Natural killer cell (primary cell): ENCODE results near the gene UTS2B. TPM values are rescaled to one million over a fixed set of nuclear protein-coding genes. Genes with fewer than 3 reads are reported as not detected.

Experiments used
- ATAC-seq, 3 donors: fragments of 150-1000 bp in 2 of 3; fragments of 200-7000 bp in 1 of 3; cut with Tn5 transposase; 1 replicate in 1 of 3; 2 replicates in 2 of 3; pipeline ENCODE4 v1.10.0; 2021; ENCODE audit warnings: mild to moderate bottlenecking in 2 of 3, moderate library complexity in 2 of 3
- DNase-seq, 2 donors: peaks; one replicate each; pipeline versions ENCODE4 v3.0.0 to v3.0.0-alpha.2; 2013 to 2021; ENCODE audit warnings: mixed read lengths in 1 of 2
- H3K27ac ChIP-seq: one replicate; pipeline ENCODE4 v1.5.1; 2013; ENCODE audit warnings: mild to moderate bottlenecking, low read length
- H3K27me3 ChIP-seq: one replicate; pipeline ENCODE4 v1.6.1; 2013; ENCODE audit warnings: low read length; ENCODE audit not compliant: control insufficient read depth, insufficient read depth
- H3K36me3 ChIP-seq: one replicate; pipeline ENCODE4 v1.6.1; 2013; ENCODE audit warnings: low read length; ENCODE audit not compliant: control insufficient read depth, insufficient read depth
- H3K4me1 ChIP-seq: one replicate; pipeline ENCODE4 v1.6.1; 2013; ENCODE audit warnings: low read length; ENCODE audit not compliant: control insufficient read depth, insufficient read depth
- H3K4me3 ChIP-seq: one replicate; pipeline ENCODE4 v1.5.1; 2013; ENCODE audit warnings: low read length
- H3K9me3 ChIP-seq: one replicate; pipeline ENCODE4 v1.6.1; 2013; ENCODE audit warnings: low read length; ENCODE audit not compliant: control insufficient read depth, insufficient read depth
- H3K27ac Mint-ChIP-seq, 2 donors: one replicate each; pipeline ENCODE4 v1.8.0; 2022; ENCODE audit warnings: mild to moderate bottlenecking in 2 of 2, mixed read lengths in 2 of 2, moderate library complexity in 1 of 2
- H3K27me3 Mint-ChIP-seq, 2 donors: one replicate each; pipeline ENCODE4 v1.8.0; 2022; ENCODE audit warnings: low read depth in 2 of 2, mixed read lengths in 2 of 2
- H3K36me3 Mint-ChIP-seq: one replicate; pipeline ENCODE4 v1.8.0; 2022; ENCODE audit warnings: mixed read lengths
- H3K4me1 Mint-ChIP-seq, 2 donors: one replicate each; pipeline ENCODE4 v1.8.0; 2022; ENCODE audit warnings: mixed read lengths in 2 of 2
- H3K4me3 Mint-ChIP-seq: one replicate; pipeline ENCODE4 v1.8.0; 2022; ENCODE audit warnings: mild to moderate bottlenecking, moderate library complexity, mixed read lengths
- H3K9me3 Mint-ChIP-seq, 2 donors: one replicate each; pipeline ENCODE4 v1.8.0; 2022; ENCODE audit warnings: mixed read lengths in 2 of 2
- WGBS: methylation state at CpG from one replicate; pipeline ENCODE4 v1.1.7; 2013; ENCODE audit warnings: missing lambda C conversion rate; ENCODE audit not compliant: insufficient coverage; 5-methylcytosine and 5-hydroxymethylcytosine counted together
- intact Hi-C: fragments of 100-400 bp; cut with micrococcal nuclease; formaldehyde crosslinking; loops from one replicate; pipeline ENCODE4 v1.14.2; 2022
- total RNA-seq, 4 donors: library from RNA; stranded (reverse); fragments of 120-200 nt in 1 of 4; gene quantifications; one replicate each; pipeline versions ENCODE4 v1.2.3 to v1.2.4, GENCODE V29; 2013 to 2022
- TF ChIP-seq, protein P1 (sequence below): fragments of 200-600 bp; IDR thresholded peaks from one replicate; pipeline ENCODE4 v1.8.0; 2022; ENCODE audit warnings: antibody characterized with exemption

The UTS2B gene
- total RNA-seq, 3 donors from 2014 or later (not counting 1 experiment from before 2014, with no cell fraction given): 0.47 TPM; not detected in 2

GRCh38 chr3:191352014-191352413, 21.7 kb upstream of the UTS2B start:
- Mint-ChIP-seq H3K4me1 (no peaks in the 10 kb centered on the region), H3K9me3 (no peaks in the 10 kb centered on the region), H3K27me3 (no peaks in the 10 kb centered on the region), H3K36me3 (no peaks in the 10 kb centered on the region), H3K4me3 (no peak overlapping the region), H3K27ac (no peak overlapping the region)
- Histone ChIP-seq H3K4me1 (no peaks in the 10 kb centered on the region), H3K4me3 (no peak overlapping the region), H3K9me3 (no peaks in the 10 kb centered on the region), H3K36me3 (no peaks in the 10 kb centered on the region), H3K27me3 (no peaks in the 10 kb centered on the region), H3K27ac (no peak overlapping the region)
- intact Hi-C loops: no loop called here
- DNase-seq (no peak), ATAC-seq (no peak)
- TF ChIP-seq, protein P1, sequence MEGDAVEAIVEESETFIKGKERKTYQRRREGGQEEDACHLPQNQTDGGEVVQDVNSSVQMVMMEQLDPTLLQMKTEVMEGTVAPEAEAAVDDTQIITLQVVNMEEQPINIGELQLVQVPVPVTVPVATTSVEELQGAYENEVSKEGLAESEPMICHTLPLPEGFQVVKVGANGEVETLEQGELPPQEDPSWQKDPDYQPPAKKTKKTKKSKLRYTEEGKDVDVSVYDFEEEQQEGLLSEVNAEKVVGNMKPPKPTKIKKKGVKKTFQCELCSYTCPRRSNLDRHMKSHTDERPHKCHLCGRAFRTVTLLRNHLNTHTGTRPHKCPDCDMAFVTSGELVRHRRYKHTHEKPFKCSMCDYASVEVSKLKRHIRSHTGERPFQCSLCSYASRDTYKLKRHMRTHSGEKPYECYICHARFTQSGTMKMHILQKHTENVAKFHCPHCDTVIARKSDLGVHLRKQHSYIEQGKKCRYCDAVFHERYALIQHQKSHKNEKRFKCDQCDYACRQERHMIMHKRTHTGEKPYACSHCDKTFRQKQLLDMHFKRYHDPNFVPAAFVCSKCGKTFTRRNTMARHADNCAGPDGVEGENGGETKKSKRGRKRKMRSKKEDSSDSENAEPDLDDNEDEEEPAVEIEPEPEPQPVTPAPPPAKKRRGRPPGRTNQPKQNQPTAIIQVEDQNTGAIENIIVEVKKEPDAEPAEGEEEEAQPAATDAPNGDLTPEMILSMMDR: no peak
- 100% methylated on average over 1 of the region's 1 CpG for WGBS

DNA sequence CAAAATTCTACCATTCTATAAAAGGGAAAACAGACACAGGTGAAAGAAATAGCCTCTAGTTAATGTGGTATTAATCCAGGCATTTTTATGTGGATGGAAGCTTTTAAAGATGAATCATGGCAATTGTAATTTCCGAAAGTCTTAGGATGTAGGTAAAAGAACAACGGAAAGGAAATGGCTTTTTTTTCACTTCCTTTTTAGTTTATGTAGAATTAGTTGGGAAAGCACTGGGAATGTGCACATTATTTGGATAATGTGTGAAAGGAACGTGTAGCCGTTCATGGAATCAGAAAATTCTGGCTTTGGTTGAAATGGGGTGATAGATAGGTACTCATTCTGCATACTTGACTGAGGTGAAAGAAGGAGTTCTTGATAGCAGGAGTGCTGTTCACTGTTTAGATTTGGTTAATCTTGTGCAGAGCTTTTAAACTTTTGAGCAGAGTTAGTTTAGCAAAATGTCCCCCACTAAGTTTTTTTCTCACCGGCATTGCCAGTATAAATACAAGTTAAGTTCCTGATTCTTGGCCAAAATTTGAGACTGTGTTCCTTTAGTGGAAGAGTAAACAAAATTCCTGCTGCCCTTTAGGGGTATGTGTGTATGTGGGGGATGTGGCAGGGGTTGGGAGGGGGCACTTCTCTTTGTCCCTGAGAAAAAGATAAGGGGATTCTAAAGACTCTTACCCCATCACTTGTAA, 20.2 kb upstream of the UTS2B start:
- H3K27me3 Mint-ChIP-seq: no peaks in the 10 kb centered on the region
- H3K9me3 Mint-ChIP-seq: no peaks in the 10 kb centered on the region
- no peak overlapping the region for H3K27ac ChIP-seq

GRCh38 chr3:191348098-191348497, 17.8 kb upstream of the UTS2B start:
- no peak overlapping the region for H3K4me3 ChIP-seq
- no peaks in the 10 kb centered on the region for H3K4me1 ChIP-seq
- H3K4me1 Mint-ChIP-seq: peaks cover 7 to 10% of the 10 kb centered on the region in 2 donors
- H3K27ac ChIP-seq: no peak overlapping the region
- 89% methylated on average over 1 of the region's 1 CpG for WGBS
- no peaks in the 10 kb centered on the region for H3K36me3 Mint-ChIP-seq
- no peak overlapping the region for H3K4me3 Mint-ChIP-seq
- H3K27ac Mint-ChIP-seq: no peak overlapping the region
- DNase-seq (no peak), ATAC-seq (no peak)
- TF ChIP-seq, protein P1: no peak
- no peaks in the 10 kb centered on the region for H3K27me3 ChIP-seq
- intact Hi-C loops: no loop called here
- H3K36me3 ChIP-seq: no peaks in the 10 kb centered on the region
- H3K9me3 Mint-ChIP-seq: no peaks in the 10 kb centered on the region
- no peaks in the 10 kb centered on the region for H3K9me3 ChIP-seq
- H3K27me3 Mint-ChIP-seq: no peaks in the 10 kb centered on the region

More for the DNA sequence above, 20.2 kb upstream of the UTS2B start:
- DNase-seq: no peak
- TF ChIP-seq, protein P1: no peak
- ATAC-seq: no peak
- H3K4me1 ChIP-seq: no peaks in the 10 kb centered on the region
- no peaks in the 10 kb centered on the region for H3K27me3 ChIP-seq
- H3K9me3 ChIP-seq: no peaks in the 10 kb centered on the region
- no peaks in the 10 kb centered on the region for H3K36me3 ChIP-seq
- no peak overlapping the region for H3K4me3 ChIP-seq
- Mint-ChIP-seq H3K4me3 (no peak overlapping the region), H3K36me3 (no peaks in the 10 kb centered on the region), H3K4me1 (peaks cover 1 to 4% of the 10 kb centered on the region in 2 donors), H3K27ac (no peak overlapping the region)
- intact Hi-C loops: no loop called here
- 90% methylated on average over 5 of the region's 5 CpGs for WGBS

DNA sequence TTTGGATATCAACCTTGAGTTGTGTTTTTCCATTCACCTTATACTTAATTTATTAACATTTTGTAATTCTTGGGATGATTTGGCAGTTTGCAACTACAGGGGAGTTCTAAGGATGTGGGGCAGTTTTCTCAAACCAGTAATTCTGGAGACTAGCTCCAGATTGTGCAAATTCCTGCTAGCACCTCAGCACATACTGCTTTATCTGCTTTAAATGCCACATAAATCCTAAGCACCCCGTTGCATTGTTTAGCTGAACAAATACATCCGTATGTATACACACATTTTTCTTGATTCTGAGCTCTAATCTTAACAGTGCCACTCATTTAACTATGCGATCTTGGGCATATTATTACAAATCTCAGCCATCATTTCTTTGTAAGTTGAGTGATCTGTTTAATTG, 16.9 kb upstream of the UTS2B start:
- Mint-ChIP-seq H3K27me3 (no peaks in the 10 kb centered on the region), H3K36me3 (no peaks in the 10 kb centered on the region), H3K4me1 (peaks cover 12 to 18% of the 10 kb centered on the region in 2 donors), H3K4me3 (no peak overlapping the region), H3K9me3 (no peaks in the 10 kb centered on the region), H3K27ac (no peak overlapping the region)
- no peak overlapping the region for H3K4me3 ChIP-seq
- DNase-seq: no peak
- ATAC-seq: no peak
- no peaks in the 10 kb centered on the region for H3K4me1 ChIP-seq
- no peaks in the 10 kb centered on the region for H3K9me3 ChIP-seq
- TF ChIP-seq, protein P1: no peak
- no peaks in the 10 kb centered on the region for H3K27me3 ChIP-seq
- no peak overlapping the region for H3K27ac ChIP-seq
- 95% methylated on average over 2 of the region's 3 CpGs for whole genome bisulfite sequencing
- intact Hi-C loops: no loop called here
- H3K36me3 ChIP-seq: no peaks in the 10 kb centered on the region
